Measurements from ENCODE around the gene CPN2. TPM values are rescaled to one million over a fixed set of nuclear protein-coding genes. Genes with fewer than 3 reads are reported as not detected.
A peak's percentile ranks its signal among the peaks of the same experiment; 100 is the strongest.

The CPN2 gene
- total RNA-seq, 1 donor from 2014 or later = not detected

DNA sequence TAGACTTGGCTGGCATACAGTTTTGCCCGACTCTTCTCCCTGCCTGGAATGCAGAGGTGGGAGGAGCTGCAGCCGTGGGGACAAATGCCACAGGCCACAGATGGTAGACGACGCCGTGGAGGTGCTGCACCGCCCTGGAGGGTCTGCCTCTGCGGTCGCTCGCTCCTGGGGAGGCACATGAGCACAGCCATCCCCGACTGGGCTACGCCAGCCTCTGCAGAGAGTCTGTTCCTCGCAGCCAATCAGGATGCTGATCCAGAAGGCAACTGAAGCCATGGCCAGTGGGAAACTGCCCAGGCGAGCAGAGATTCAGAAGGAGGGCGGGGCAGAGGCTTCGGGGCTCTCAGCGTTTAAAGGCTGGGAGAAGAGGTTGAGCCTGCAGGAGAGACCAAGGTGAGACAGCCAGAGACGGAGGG lies 30.3 kb upstream of the CPN2 start:
- no peak for DNase-seq (ENCODE audit: low read depth, low spot score)

DNA sequence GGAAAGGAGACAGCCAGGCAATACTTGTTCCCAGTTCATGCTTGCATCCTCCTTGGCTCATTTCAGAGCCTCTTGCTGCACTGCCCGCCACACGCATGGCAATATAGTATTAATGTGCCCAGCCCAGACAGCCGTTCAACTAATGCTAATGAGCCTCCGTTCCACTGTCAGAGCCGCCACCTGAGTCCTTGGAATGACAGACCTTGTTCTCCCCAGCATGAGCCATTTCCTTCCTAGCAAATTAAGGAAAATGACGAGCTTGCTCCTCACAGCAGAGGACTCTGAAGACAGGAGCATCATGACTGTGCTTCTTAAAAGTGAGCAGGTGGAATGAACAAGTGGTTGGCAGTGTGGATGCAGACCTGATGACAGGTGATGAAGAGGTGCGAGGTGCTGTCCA lies 29.2 kb upstream of the CPN2 start:
- DNase-seq (ENCODE audit: low read depth, low spot score) = no peak

DNA sequence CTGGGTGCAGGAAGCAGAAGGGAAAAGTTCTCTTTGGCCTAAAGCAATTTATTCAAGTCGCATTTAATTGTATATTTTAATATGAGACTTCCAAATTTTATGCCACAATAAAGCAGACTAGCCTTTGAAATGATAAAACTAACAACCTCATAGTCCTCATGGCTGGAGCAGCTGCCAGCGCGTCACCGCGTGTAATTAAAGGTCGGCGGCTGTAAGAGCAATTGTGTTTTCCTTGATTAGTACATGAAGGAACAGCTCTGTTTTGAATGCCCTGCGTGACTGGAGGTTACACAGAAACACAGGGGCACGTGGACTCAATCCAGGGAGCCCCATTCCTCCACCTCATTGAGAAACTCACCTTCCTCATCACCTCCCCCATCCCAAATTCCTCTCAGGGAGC lies 28.5 kb upstream of the CPN2 start:
- DNase-seq (ENCODE audit: low read depth, low spot score) = no peak

DNA sequence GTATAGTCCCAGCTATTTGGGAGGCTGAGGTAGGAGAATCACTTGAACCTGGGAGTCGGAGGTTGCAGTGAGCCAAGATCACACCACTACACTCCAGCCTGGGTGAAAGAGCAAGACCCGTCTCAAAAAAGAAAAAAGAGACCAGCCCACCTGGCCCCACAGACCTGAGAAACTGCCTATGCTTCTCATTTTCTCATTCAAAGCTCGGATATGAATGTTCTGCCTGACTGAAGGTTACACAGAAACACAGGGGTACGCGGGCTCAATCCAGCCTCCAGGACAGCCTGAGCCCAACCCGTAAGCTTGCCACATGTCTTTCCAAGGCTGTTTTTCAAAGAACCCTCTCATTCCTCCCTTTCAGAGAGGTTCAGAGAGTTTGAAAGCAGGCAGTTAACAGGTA lies 28.1 kb upstream of the CPN2 start:
- no peak for DNase-seq (ENCODE audit: low read depth, low spot score)

DNA sequence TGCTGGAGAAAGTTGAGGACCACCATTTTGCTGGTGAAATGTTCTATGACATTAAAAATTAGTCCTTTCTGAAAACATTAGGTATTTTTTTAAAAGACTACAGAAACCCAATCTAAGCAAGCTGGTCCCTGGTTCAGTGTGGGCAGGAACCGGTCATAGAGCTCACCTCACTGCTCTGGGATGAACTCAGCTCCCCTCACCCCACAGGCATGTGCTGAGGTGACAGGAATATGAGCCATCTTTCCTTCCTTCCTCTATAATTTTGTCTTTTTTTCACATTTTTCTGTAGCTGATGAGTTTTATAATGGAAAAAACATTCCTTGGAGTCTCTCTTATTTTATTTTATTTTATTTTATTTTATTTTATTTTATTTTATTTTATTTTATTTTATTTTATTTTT lies 26.6 kb upstream of the CPN2 start:
- DNase-seq (ENCODE audit: low read depth, low spot score) = no peak

DNA sequence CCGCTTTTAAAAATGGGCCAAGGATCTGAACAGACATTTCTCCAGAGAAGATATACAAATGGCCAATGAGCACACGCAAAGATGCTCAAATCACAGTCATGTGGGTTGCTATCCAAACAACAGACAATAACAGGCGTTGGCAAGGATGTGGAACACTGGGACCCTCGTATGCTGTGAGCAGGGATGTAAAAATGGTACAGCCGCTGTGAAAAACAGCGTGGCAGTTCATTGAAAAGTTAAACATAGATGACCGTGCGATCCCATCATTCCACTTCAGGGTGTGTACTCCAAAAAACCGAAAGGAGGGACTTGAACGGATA lies 25.1 kb upstream of the CPN2 start:
- DNase-seq (ENCODE audit: low read depth, low spot score) = no peak

DNA sequence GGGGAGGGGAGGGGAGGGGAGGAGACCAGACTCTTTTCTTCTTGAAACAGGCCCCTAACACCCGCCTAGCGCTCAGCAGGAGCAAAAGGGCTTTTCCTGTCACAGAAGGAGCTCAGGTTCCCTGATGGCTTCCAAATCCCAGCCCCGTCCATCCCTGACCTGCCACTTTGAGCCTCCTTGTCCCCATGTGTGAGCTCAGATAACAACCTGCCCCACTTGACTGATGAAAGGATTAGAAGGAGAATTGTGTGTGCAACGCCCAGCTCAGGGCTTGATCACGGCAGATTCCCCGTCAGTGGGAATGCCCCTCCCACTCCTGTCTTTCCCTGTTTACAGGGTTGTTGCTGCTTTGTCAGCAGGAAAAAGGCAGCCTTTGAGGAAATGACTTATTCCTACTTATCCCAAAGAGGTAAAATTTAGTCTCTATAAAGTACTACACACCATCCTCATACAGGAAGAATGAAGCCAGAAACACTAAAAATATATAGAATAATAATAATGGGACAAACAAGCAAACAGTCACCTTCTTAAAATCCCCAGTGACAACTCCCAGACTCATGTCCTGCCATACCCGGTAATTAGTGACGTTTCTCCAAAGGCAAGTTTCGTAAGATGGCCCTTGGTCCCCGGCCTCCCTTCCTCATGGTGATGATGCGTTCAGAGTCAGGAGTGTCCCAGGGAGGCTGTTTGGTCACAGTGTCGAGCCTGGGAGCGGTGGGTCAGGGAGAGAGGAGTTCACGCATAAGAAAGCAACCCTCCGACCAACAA lies 24.5 kb upstream of the CPN2 start:
- peak; percentile 24 for DNase-seq (ENCODE audit: low read depth, low spot score)

DNA sequence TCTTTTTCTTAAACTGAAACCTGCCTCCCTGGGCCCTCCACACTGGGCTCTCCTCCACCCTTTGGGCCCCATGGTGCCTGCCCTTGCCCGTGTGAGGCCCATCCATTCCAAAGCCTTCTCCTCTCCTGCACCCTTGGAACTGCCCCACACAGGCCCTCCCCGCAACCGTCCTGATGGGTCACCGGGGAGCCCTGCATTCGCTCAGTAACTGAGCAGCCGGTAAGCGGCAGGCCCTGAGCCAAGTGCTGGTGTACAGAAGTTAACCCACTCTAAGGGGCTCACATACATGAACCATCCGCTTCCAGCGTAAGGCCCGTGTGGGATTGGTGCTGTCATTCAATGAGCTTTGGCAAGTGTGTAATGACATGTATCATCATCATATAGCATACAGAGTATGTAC lies 23.8 kb upstream of the CPN2 start:
- DNase-seq (ENCODE audit: low read depth, low spot score) = no peak

DNA sequence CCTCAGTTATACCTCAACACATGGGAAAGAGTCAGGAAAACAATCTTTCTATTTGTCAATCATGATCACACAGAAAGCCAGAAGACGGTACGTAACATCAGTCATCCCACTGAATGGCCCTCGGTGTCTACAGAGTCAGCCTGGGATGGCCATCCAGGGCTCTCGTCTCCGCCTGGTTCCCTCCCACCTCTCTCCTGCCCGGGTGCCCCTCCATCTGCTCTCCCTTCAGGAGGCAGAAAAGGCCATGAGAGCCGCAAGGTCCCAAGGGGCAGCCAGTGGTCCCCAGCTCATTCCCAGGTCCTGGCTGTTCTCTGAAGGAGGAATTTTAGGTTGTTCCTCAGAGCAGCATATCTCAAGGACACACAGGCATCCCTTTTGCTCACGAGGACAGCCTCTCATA lies 22.8 kb upstream of the CPN2 start:
- DNase-seq (ENCODE audit: low read depth, low spot score) = no peak

DNA sequence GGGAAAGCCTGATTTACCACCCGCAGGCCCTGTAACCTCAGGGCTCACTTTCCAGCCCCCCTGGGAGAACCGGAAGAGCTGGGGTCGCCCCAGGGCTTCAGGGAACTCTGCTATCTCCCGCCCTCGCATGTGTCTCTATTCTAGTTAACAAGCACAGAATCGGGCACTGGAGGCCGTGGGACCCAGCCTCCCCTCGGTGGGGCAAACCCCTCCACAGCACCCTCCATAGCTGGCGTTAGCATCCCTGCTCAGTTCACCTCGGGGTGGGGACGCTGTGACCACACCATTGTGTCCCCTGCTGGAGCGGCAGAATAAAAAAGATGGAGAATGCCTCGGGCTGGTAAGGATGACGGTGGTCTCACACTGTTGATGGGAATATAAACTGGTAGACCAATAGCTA lies 21.9 kb upstream of the CPN2 start:
- DNase-seq (ENCODE audit: low read depth, low spot score) = no peak

DNA sequence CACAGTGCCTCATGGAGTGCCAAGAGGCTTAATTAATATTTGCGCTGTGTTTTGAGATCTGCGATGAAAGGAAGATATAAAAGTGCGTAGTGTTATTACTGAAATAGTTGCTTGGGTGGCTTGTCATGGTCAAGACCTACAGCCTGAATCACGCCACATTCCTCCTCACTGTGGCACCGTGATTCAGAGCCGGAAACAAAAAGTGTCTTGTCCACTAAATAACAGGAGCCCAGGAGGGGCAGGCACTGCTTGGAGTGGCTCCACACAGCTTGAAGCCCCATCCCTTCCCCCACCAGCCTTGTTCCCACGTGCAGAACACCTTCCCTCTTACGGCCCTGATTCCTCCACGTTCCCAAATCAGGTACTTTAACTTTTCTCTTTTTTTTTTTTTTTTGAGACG lies 19.6 kb upstream of the CPN2 start:
- DNase-seq (ENCODE audit: low read depth, low spot score) = no peak

DNA sequence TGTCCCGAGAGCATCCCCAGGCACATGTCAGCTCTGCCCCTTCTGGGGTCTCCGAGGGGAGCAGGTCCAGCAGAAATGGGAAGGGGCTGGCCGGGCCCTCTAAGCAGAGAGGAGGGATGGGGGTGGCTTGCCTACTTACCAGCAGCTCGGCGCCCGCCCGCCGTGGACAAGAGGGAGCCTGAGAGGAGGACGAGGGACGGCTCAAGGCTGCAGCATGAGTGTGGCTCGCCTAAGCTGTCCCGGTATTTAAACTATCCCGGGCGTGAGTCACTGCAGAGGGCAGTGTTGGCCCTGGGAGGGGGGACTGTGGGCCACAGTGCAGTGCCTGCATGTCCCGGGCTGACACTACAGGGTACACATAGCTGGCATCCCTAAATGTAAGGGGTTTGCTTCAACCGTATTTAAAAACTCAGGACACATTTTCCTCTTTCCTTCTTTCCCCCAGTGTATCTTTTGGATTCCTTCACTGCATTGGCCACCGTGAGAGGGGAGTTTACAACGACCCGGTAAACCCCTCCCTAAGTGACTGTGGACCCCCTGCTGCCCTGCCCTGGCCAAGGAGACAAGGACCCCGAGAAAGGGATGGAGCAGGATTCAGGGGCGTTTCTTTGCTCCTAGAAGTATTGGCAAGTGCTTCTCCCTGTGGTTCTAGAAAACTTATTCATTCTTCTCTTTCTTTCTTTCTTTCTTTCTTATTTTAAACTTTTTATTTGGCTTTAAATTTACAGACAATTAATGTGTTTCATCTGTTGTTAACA lies 18.6 kb upstream of the CPN2 start, which contains the start of gene LRRC15:
LRRC15 (minus strand) TSS at position 222 of the 758 bp plus-strand sequence. CDS start 8,700 bp downstream, outside the sequence.
- DNase-seq (ENCODE audit: low read depth, low spot score) = no peak

DNA sequence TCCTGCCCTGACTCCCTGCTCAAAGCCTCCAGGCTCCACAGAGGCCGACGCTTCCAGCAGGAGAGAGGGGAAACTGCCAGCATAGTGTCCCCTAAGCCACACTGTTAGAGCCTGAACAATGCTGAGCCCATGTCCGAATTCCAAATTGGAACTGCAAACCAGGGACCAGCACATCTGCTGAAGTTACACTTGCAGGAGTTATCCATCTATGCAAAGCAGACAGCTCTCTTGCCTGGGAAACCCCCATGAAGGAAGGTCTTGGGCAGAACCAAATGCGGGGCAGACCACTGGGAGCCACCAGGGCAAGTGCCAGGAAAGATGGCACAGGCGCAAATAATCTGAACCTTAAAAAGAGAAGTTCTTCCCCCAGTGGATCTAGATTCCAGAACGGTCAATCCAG lies 17.8 kb upstream of the CPN2 start:
- DNase-seq (ENCODE audit: low read depth, low spot score) = no peak

DNA sequence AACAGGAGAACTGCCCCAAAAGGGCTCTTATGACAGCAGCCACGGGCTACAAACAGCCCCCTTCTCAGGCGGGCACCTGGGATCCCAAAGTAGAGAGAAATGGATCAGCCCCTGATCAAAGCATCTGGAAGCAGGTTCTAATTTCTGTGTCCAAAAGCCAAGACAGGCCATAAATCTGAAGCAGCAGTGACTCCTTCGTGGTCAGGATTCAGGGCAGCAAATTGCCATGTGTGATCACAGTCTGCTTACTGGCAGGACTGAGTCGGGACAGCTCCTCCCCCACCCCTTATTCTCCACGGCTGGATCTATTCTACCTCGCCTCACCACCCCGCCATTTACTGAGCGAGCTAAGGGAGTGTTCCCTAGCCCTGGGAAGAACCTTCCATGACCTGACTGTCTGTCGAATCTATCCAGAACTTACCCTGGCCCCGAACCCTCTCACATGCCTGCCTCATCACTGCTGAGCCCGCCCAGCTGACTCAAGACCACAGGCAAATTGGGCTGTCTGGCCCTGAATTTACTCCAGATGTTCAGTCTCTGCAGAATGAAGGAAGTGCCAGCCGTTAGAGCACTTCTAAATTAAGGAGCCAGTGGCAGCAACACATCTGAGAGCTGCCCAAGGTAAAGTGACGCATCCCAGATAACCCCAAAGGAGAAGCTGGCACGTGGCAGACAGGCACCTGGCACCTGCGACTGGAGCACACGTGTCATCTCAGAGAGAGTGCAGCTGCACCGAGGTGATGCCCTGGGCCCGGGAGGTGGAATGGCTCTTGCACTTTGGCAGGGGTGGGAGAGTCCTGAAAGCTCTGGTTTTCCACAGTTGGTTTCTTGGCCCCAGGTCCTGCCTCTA lies 17.1 kb upstream of the CPN2 start:
- DNase-seq (ENCODE audit: low read depth, low spot score) = no peak

DNA sequence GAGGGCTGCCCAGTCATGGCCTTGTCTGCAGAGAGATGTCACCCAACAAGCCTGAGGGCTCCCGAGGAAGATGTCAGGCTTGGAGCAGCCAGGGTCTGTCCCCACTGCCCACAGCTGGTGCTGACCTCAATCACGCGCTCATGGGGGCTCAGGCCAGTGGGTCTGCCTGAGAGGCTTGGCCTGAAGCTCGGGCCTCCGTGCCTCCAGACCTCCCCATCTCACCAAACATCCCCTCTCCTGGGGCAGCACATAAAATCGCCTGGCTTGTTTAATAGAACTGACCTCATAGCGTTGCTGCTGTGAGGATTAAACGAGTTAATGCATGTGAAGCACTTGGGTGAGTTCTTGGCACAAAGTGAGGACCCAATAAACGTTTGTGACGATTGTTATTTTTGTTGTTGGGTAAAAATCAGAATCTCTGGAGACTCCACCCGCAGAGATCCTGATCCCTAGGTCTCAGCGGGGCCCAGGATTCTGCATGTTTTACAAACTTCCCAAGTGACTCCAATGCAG lies 14.9 kb upstream of the CPN2 start:
- no peak for DNase-seq (ENCODE audit: low read depth, low spot score)

DNA sequence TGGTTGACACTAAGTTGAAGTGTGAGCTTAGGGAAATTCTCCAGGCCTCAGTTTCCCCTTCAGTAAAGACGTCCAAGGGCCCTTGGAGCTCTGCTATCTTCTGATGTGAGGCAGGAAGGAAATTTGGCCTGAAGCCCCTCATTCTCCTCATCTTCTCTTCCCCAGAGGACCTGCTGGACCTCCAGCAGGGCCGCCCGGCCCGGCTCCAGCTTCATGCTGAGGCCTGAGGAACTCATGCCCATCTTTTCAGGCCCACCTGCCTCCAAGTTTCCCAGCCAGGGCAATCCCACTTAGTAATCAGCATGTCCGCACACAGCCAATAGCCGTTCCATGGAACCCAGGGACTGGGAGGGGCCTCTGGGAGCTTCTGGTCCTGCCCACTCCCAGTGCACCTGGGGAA lies 14.4 kb upstream of the CPN2 start:
- DNase-seq (ENCODE audit: low read depth, low spot score) = no peak

DNA sequence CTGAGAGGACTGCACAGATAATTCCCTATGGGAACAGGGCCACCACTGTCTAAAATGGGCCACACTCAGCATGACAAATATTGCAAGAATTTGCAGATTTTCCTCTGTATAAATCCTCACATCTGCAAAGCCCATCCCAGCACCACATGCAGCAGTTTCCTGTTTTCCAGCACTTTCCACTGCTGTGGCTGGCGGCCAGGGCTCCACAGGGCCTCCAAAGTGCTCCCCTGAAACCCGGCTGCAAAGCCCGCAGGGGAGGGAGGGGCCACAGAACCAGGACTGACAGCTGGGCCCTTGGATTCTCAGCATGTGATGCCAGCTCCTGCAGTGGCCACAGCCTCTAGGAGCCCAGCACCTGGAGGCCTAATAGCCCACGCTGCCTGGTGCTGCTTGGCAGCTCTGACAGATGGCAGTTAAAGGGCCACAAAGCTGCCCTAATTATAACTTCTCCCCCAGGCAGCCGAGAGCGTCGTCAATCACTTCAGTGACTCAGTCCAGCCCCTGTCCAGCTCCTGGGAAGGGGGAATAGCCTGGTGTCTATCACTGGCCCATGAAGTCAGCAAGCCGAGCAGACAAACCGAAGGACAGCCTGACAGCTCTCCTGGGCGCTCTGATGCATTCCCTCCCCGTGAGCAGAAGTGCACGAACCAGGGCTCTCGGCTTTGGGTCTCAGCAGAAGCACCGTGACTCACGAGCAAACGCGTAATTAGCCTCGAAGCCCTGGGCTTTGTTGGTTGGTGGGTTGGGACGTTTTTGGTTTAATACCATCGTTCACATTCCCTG lies 13.7 kb upstream of the CPN2 start:
- DNase-seq (ENCODE audit: low read depth, low spot score) = peak; percentile 49

DNA sequence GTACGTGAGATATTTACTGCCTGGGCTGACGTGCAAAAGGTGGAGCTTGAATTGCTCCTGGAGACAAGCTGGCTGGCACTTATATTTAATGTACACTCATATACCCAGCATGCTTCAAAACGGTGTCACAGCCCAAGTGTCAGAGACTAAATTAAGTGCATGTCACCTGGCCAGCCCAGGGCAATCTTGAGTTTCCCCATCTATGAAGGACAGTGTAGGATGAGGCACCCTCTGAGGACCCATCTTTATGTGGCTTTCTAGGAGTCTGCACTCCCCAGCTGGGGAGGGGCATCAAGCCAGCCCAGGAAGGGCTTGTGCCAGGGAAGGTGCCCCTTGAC lies 13.2 kb upstream of the CPN2 start:
- DNase-seq (ENCODE audit: low read depth, low spot score) = no peak

DNA sequence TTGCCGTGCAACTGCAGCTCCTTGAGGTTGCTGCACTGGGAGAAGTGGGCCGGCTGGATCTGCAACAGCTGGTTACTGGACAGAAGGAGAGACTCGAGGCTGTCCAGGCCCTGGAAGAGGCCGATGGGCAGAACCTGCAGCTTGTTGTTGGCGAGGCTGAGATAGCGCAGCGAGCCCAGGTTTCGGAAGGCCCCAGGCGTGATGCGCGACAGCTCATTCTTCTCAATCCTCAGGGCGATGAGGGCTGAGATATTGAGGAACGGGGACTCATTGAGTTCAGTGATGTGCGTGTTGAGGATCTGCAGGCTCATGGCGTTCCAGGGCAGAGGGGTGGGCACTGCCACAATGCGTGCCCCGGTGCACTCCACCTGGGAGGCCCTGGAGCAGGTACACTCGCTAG lies 9.4 kb upstream of the CPN2 start:
- no peak for DNase-seq (ENCODE audit: low read depth, low spot score)

DNA sequence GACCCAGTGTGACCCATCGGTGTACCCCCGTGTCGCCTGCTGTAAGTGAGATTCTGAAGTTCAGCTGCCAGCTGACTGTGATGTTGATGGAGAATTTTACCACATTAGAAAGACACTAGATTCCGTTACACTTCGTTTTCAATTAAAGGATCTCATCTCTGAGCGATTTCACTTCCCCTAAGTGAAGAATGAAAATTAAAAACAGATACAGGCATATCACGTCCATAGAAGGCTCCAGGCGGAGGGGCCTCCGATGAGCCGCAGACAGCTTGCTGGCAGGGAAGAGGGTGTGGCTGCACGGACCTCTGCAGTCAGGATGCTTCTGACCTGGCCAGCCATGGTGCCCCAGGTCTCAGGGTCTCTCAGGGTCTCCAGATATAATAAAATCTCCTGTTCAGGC lies 6.6 kb upstream of the CPN2 start:
- no peak for DNase-seq (ENCODE audit: low read depth, low spot score)

DNA sequence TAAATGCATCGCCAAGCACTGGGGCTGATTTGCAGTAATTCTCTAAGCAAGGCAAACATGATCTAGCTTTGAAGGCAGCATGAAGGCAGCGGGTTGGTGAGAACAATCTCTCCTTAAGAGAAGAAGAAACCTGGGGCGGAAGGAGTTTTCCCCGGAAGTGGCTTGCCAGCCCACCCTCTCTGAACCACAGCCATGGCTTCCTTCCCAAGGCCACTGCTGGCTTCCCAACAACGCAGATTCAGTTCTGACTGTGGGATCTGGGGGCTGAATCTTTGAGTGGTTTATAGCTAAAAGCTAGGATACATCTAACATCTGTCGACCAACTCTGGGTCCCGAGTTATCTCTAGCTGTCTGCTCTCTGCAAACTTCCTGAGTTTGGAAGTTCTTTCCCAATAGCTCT lies 4.3 kb upstream of the CPN2 start:
- DNase-seq (ENCODE audit: low read depth, low spot score) = no peak

Data from pulmonary artery endothelial cell (primary cell).